Measurements from ENCODE around the gene CNTN5. TPM values are rescaled to one million over a fixed set of nuclear protein-coding genes. Genes with fewer than 3 reads are reported as not detected.

Gene CNTN5
- total and polyA plus RNA-seq, 2 experiments from 2014 or later = 9.6 to 10.6 TPM

GRCh38 chr11:99135508-99135907, 114.8 kb downstream of the CNTN5 start:
- Histone ChIP-seq H4K20me1 (ENCODE audit: insufficient read depth, poor library complexity, severe bottlenecking) (no peaks in the 10 kb centered on the region), H3K4me2 (no peak overlapping the region), H3K27me3 (no peaks in the 10 kb centered on the region), H3K27ac (no peak overlapping the region), H2AFZ (no peak overlapping the region), H3K4me1 (ENCODE audit: insufficient read depth) (no peaks in the 10 kb centered on the region), H3K9me2 (replicated peaks; ENCODE audit: insufficient read depth) (no peaks in the 10 kb centered on the region), H3K79me2 (no peaks in the 10 kb centered on the region), H3K9me3 (ENCODE audit: low read depth) (no peaks in the 10 kb centered on the region), H3K36me3 (replicated peaks; ENCODE audit: insufficient read depth, low read depth) (no peaks in the 10 kb centered on the region), H3K4me3 (no peak overlapping the region)
- no peak for DNase-seq (ENCODE audit: low spot score)
- WGBS (ENCODE audit: low lambda C conversion rate, missing lambda C conversion rate) = 91% methylated on average over 1 of the region's 1 CpG
- no peak for TF ChIP-seq CTCF (IDR thresholded peaks at IDR 0.05; ENCODE audit: poor library complexity)
- TF ChIP-seq EZH2phosphoT487 (IDR thresholded peaks at IDR 0.05; ENCODE audit: low read depth, severe bottlenecking, unreplicated experiment) = no peak
- no peak for TF ChIP-seq EZH2 (IDR thresholded peaks at IDR 0.05; ENCODE audit: borderline replicate concordance)

- Histone ChIP-seq H3K9me2 (replicated peaks; ENCODE audit: insufficient read depth) (no peaks in the 10 kb centered on the region), H2AFZ (no peak overlapping the region), H3K79me2 (no peaks in the 10 kb centered on the region), H3K4me1 (ENCODE audit: insufficient read depth) (no peaks in the 10 kb centered on the region), H3K27ac (no peak overlapping the region), H3K27me3 (no peaks in the 10 kb centered on the region), H3K4me3 (no peak overlapping the region), H4K20me1 (ENCODE audit: insufficient read depth, poor library complexity, severe bottlenecking) (no peaks in the 10 kb centered on the region), H3K36me3 (replicated peaks; ENCODE audit: insufficient read depth, low read depth) (no peaks in the 10 kb centered on the region), H3K9me3 (ENCODE audit: low read depth) (no peaks in the 10 kb centered on the region), H3K4me2 (no peak overlapping the region)
- TF ChIP-seq EZH2phosphoT487 (IDR thresholded peaks at IDR 0.05; ENCODE audit: low read depth, severe bottlenecking, unreplicated experiment) (no peak), CTCF (IDR thresholded peaks at IDR 0.05; ENCODE audit: poor library complexity) (no peak), EZH2 (IDR thresholded peaks at IDR 0.05; ENCODE audit: borderline replicate concordance) (no peak)
- 66% methylated on average over 4 of the region's 4 CpGs for WGBS (ENCODE audit: low lambda C conversion rate, missing lambda C conversion rate)
- no peak for DNase-seq (ENCODE audit: low spot score)
Observed at GRCh38 chr11:99142237-99142636, 121.5 kb downstream of the CNTN5 start.

GRCh38 chr11:99148352-99148751, 127.6 kb downstream of the CNTN5 start:
- H3K4me3 ChIP-seq = no peak overlapping the region
- no peaks in the 10 kb centered on the region for H3K9me2 ChIP-seq (replicated peaks; ENCODE audit: insufficient read depth)
- H4K20me1 ChIP-seq (ENCODE audit: insufficient read depth, poor library complexity, severe bottlenecking) = no peaks in the 10 kb centered on the region
- no peaks in the 10 kb centered on the region for H3K9me3 ChIP-seq (ENCODE audit: low read depth)
- DNase-seq (ENCODE audit: low spot score) = no peak
- TF ChIP-seq EZH2phosphoT487 (IDR thresholded peaks at IDR 0.05; ENCODE audit: low read depth, severe bottlenecking, unreplicated experiment) = no peak
- no peak for TF ChIP-seq CTCF (IDR thresholded peaks at IDR 0.05; ENCODE audit: poor library complexity)
- no peak for TF ChIP-seq EZH2 (IDR thresholded peaks at IDR 0.05; ENCODE audit: borderline replicate concordance)
- H3K4me1 ChIP-seq (ENCODE audit: insufficient read depth) = no peaks in the 10 kb centered on the region
- H3K79me2 ChIP-seq = no peaks in the 10 kb centered on the region
- no peak overlapping the region for H3K4me2 ChIP-seq
- H3K36me3 ChIP-seq (replicated peaks; ENCODE audit: insufficient read depth, low read depth) = no peaks in the 10 kb centered on the region
- no peak overlapping the region for H2AFZ ChIP-seq
- no peak overlapping the region for H3K27ac ChIP-seq
- no peaks in the 10 kb centered on the region for H3K27me3 ChIP-seq

GRCh38 chr11:99154277-99154676, 133.5 kb downstream of the CNTN5 start:
- H3K27me3 ChIP-seq = no peaks in the 10 kb centered on the region
- H3K36me3 ChIP-seq (replicated peaks; ENCODE audit: insufficient read depth, low read depth) = no peaks in the 10 kb centered on the region
- no peaks in the 10 kb centered on the region for H3K79me2 ChIP-seq
- DNase-seq (ENCODE audit: low spot score) = no peak
- H3K4me3 ChIP-seq = no peak overlapping the region
- WGBS (ENCODE audit: low lambda C conversion rate, missing lambda C conversion rate) = 96% methylated on average over 5 of the region's 5 CpGs
- H3K4me1 ChIP-seq (ENCODE audit: insufficient read depth) = no peaks in the 10 kb centered on the region
- H3K4me2 ChIP-seq = no peak overlapping the region
- no peak for TF ChIP-seq EZH2 (IDR thresholded peaks at IDR 0.05; ENCODE audit: borderline replicate concordance)
- TF ChIP-seq EZH2phosphoT487 (IDR thresholded peaks at IDR 0.05; ENCODE audit: low read depth, severe bottlenecking, unreplicated experiment) = no peak
- no peak for TF ChIP-seq CTCF (IDR thresholded peaks at IDR 0.05; ENCODE audit: poor library complexity)
- no peaks in the 10 kb centered on the region for H3K9me3 ChIP-seq (ENCODE audit: low read depth)
- H2AFZ ChIP-seq = no peak overlapping the region
- no peaks in the 10 kb centered on the region for H3K9me2 ChIP-seq (replicated peaks; ENCODE audit: insufficient read depth)
- no peaks in the 10 kb centered on the region for H4K20me1 ChIP-seq (ENCODE audit: insufficient read depth, poor library complexity, severe bottlenecking)
- H3K27ac ChIP-seq = no peak overlapping the region

All from hepatocyte (in vitro differentiated cells).